Astrocyte (in vitro differentiated cells and primary cell): Measurements from ENCODE around the gene ZNF235. TPM values are rescaled to one million over a fixed set of nuclear protein-coding genes. Genes with fewer than 3 reads are reported as not detected.

Experiments
- DNase-seq: peaks from one replicate; pipeline ENCODE4 v3.0.0-alpha.2; 2010; ENCODE audit warnings: low read depth
- FAIRE-seq: peaks from 2 replicates; lab custom pipeline; 2011; peaks lifted over from hg19 to GRCh38; lab: Jason Lieb, UNC
- H2AFZ ChIP-seq: 2 replicates; pipeline ENCODE4 v1.6.0; 2012; ENCODE audit warnings: low read depth, low read length, inconsistent platforms
- H3K27ac ChIP-seq: 2 replicates; pipeline ENCODE4 v1.5.1; 2011; ENCODE audit warnings: low read depth, low read length, inconsistent platforms
- H3K27me3 ChIP-seq: 2 replicates; pipeline ENCODE4 v1.6.0; 2011; ENCODE audit warnings: low read length, inconsistent platforms; ENCODE audit not compliant: insufficient read depth
- H3K36me3 ChIP-seq: 2 replicates; pipeline ENCODE4 v1.5.1; 2011; ENCODE audit warnings: low read length, inconsistent platforms; ENCODE audit not compliant: insufficient read depth
- H3K4me1 ChIP-seq: 2 replicates; pipeline ENCODE4 v1.5.1; 2011; ENCODE audit warnings: low read length, inconsistent platforms; ENCODE audit not compliant: insufficient read depth
- H3K4me2 ChIP-seq: 2 replicates; pipeline ENCODE4 v1.6.0; 2012; ENCODE audit warnings: low read length, inconsistent platforms
- H3K4me3 ChIP-seq: 2 replicates; pipeline ENCODE4 v1.5.1; 2011; ENCODE audit warnings: low read depth, mild to moderate bottlenecking, low read length, inconsistent platforms; ENCODE audit not compliant: insufficient read depth
- H3K79me2 ChIP-seq: 2 replicates; pipeline ENCODE4 v1.6.0; 2012; ENCODE audit warnings: mild to moderate bottlenecking, low read length, inconsistent platforms; ENCODE audit not compliant: insufficient read depth
- H3K9ac ChIP-seq: 2 replicates; pipeline ENCODE4 v1.6.0; 2012; ENCODE audit warnings: mild to moderate bottlenecking, low read length, inconsistent platforms
- H3K9me3 ChIP-seq: 2 replicates; pipeline ENCODE4 v1.5.1; 2012; ENCODE audit warnings: low read depth, mild to moderate bottlenecking, low read length, inconsistent platforms; ENCODE audit not compliant: insufficient read depth
- H4K20me1 ChIP-seq: 2 replicates; pipeline ENCODE4 v1.6.0; 2012; ENCODE audit warnings: low read length, inconsistent platforms; ENCODE audit not compliant: insufficient read depth
- H3K27ac Mint-ChIP-seq: one replicate; pipeline ENCODE4 v1.8.0; 2021; ENCODE audit warnings: mild to moderate bottlenecking, mixed read lengths; ENCODE audit not compliant: unreplicated experiment
- H3K27me3 Mint-ChIP-seq: one replicate; pipeline ENCODE4 v1.8.0; 2021; ENCODE audit warnings: low read depth, mixed read lengths; ENCODE audit not compliant: unreplicated experiment
- H3K36me3 Mint-ChIP-seq: one replicate; pipeline ENCODE4 v1.8.0; 2021; ENCODE audit warnings: low read depth, mixed read lengths; ENCODE audit not compliant: unreplicated experiment
- H3K4me1 Mint-ChIP-seq: one replicate; pipeline ENCODE4 v1.8.0; 2021; ENCODE audit warnings: low read depth, mixed read lengths; ENCODE audit not compliant: unreplicated experiment
- H3K4me3 Mint-ChIP-seq: one replicate; pipeline ENCODE4 v1.8.0; 2021; ENCODE audit warnings: mild to moderate bottlenecking, moderate library complexity, mixed read lengths; ENCODE audit not compliant: unreplicated experiment
- H3K9me3 Mint-ChIP-seq: one replicate; pipeline ENCODE4 v1.8.0; 2021; ENCODE audit warnings: mild to moderate bottlenecking, mixed read lengths; ENCODE audit not compliant: unreplicated experiment
- CTCF ChIP-seq: IDR thresholded peaks from 2 replicates; pipeline ENCODE4 v1.5.1; 2011; ENCODE audit warnings: low read depth, mild to moderate bottlenecking, inconsistent platforms, low read length, moderate library complexity; ENCODE audit not compliant: insufficient read depth
- EZH2 ChIP-seq: IDR thresholded peaks from 2 replicates; pipeline ENCODE4 v1.6.1; 2012; ENCODE audit warnings: mild to moderate bottlenecking, low read length, inconsistent platforms; ENCODE audit not compliant: insufficient read depth
- total RNA-seq: library from RNA; stranded (reverse); gene quantifications from 2 replicates; pipeline ENCODE4 v1.2.1, GENCODE V29; 2021

The ZNF235 gene
- total RNA-seq, 1 donor from 2014 or later, result 6.4 TPM

- Mint-ChIP-seq H3K27me3 (no peaks in the 10 kb centered on the region), H3K27ac (no peak overlapping the region), H3K4me1 (peaks cover 4% of the 10 kb centered on the region), H3K9me3 (peaks cover 7% of the 10 kb centered on the region), H3K4me3 (no peak overlapping the region), H3K36me3 (peaks cover 12% of the 10 kb centered on the region)
- Histone ChIP-seq H3K4me2 (no peak overlapping the region), H3K9ac (no peak overlapping the region), H3K79me2 (no peaks in the 10 kb centered on the region), H3K4me3 (no peak overlapping the region), H3K27ac (no peak overlapping the region), H3K36me3 (peaks cover 6% of the 10 kb centered on the region), H2AFZ (no peak overlapping the region), H3K27me3 (no peaks in the 10 kb centered on the region), H4K20me1 (no peaks in the 10 kb centered on the region), H3K9me3 (peaks cover 12% of the 10 kb centered on the region), H3K4me1 (no peaks in the 10 kb centered on the region)
- FAIRE-seq (no peak), DNase-seq (no peak)
- no peak for TF ChIP-seq EZH2
These were observed 22.0 kb downstream of the ZNF235 start for GRCh38 chr19:44282846-44283245.

- no peak overlapping the region for H2AFZ ChIP-seq
- no peaks in the 10 kb centered on the region for H4K20me1 ChIP-seq
- no peak overlapping the region for H3K9ac ChIP-seq
- FAIRE-seq (no peak), DNase-seq (no peak)
- Mint-ChIP-seq H3K36me3 (peaks cover 7% of the 10 kb centered on the region), H3K9me3 (no peaks in the 10 kb centered on the region), H3K27ac (no peak overlapping the region), H3K27me3 (no peaks in the 10 kb centered on the region), H3K4me1 (peaks cover 6% of the 10 kb centered on the region), H3K4me3 (no peak overlapping the region)
- H3K4me2 ChIP-seq, result no peak overlapping the region
- no peaks in the 10 kb centered on the region for H3K4me1 ChIP-seq
- H3K27ac ChIP-seq, result no peak overlapping the region
- H3K4me3 ChIP-seq, result no peak overlapping the region
- H3K36me3 ChIP-seq, result no peaks in the 10 kb centered on the region
- H3K79me2 ChIP-seq, result no peaks in the 10 kb centered on the region
- H3K9me3 ChIP-seq, result peaks cover 2% of the 10 kb centered on the region
- no peaks in the 10 kb centered on the region for H3K27me3 ChIP-seq
- TF ChIP-seq EZH2, result no peak
- no peak for TF ChIP-seq CTCF
These were observed 23.9 kb downstream of the ZNF235 start for GRCh38 chr19:44280916-44281315.

GRCh38 chr19:44278181-44278690 is 26.6 kb downstream of the ZNF235 start:
- H3K4me3 ChIP-seq, result no peak overlapping the region
- H4K20me1 ChIP-seq, result no peaks in the 10 kb centered on the region
- Mint-ChIP-seq H3K4me1 (peaks cover 6% of the 10 kb centered on the region), H3K27me3 (no peaks in the 10 kb centered on the region), H3K36me3 (peaks cover 23% of the 10 kb centered on the region), H3K9me3 (peaks cover 11% of the 10 kb centered on the region), H3K27ac (no peak overlapping the region), H3K4me3 (no peak overlapping the region)
- no peak overlapping the region for H3K9ac ChIP-seq
- H3K4me2 ChIP-seq, result no peak overlapping the region
- H3K4me1 ChIP-seq, result no peaks in the 10 kb centered on the region
- H3K9me3 ChIP-seq, result peaks cover 19% of the 10 kb centered on the region
- H3K27ac ChIP-seq, result no peak overlapping the region
- H2AFZ ChIP-seq, result no peak overlapping the region
- TF ChIP-seq EZH2 (no peak), CTCF (no peak)
- DNase-seq (no peak), FAIRE-seq (no peak)
- no peaks in the 10 kb centered on the region for H3K36me3 ChIP-seq
- no peaks in the 10 kb centered on the region for H3K27me3 ChIP-seq
- H3K79me2 ChIP-seq, result no peaks in the 10 kb centered on the region
